Spleen (tissue), 11 donors: ENCODE measurements around the gene MACROD2. TPM values are rescaled to one million over a fixed set of nuclear protein-coding genes. Genes with fewer than 3 reads are reported as not detected.

ENCODE experiments used
- DNase-seq: peaks from one replicate; pipeline ENCODE4 v3.0.0-alpha.2; 2020
- H3K27ac ChIP-seq, 8 donors: fragments of 200-600 bp; sonication (generic) in 7 of 8; 1 replicate in 4 of 8; 2 replicates in 4 of 8; pipeline versions ENCODE4 v1.5.0 to v1.8.0; 2016 to 2021; ENCODE audit warnings: inconsistent platforms in 4 of 8, mild to moderate bottlenecking in 4 of 8, moderate library complexity in 1 of 8
- H3K27me3 ChIP-seq, 7 donors: fragments of 200-600 bp; sonication (generic) in 6 of 7; replicated peaks in 1 of 7; 1 replicate in 4 of 7; 2 replicates in 3 of 7; pipeline versions ENCODE4 v1.5.0 to v1.8.0; 2016 to 2021; ENCODE audit warnings: inconsistent platforms in 3 of 7, mild to moderate bottlenecking in 1 of 7
- H3K36me3 ChIP-seq, 6 donors: fragments of 200-600 bp; sonication (generic) in 5 of 6; 1 replicate in 4 of 6; 2 replicates in 2 of 6; pipeline versions ENCODE4 v1.5.0 to v1.8.0; 2016 to 2021; ENCODE audit warnings: inconsistent platforms in 2 of 6
- H3K4me1 ChIP-seq, 6 donors: fragments of 200-600 bp; sonication (generic) in 5 of 6; 1 replicate in 3 of 6; 2 replicates in 3 of 6; pipeline versions ENCODE4 v1.5.0 to v1.8.0; 2016 to 2021; ENCODE audit warnings: inconsistent platforms in 3 of 6
- H3K4me3 ChIP-seq, 8 donors: fragments of 200-600 bp; sonication (generic) in 7 of 8; 1 replicate in 4 of 8; 2 replicates in 4 of 8; pipeline versions ENCODE4 v1.5.0 to v1.8.0; 2016 to 2021; ENCODE audit warnings: inconsistent platforms in 4 of 8, mild to moderate bottlenecking in 4 of 8, moderate library complexity in 2 of 8
- H3K9me3 ChIP-seq, 8 donors: fragments of 200-600 bp; sonication (generic) in 7 of 8; 1 replicate in 4 of 8; 2 replicates in 4 of 8; pipeline versions ENCODE4 v1.5.0 to v1.8.0; 2016 to 2021; ENCODE audit warnings: inconsistent platforms in 4 of 8
- POLR2A ChIP-seq, 3 donors: fragments of 450-650 bp; IDR thresholded peaks; one replicate each; pipeline ENCODE4 v1.5.1; 2017; ENCODE audit warnings: antibody characterized with exemption in 3 of 3, mild to moderate bottlenecking in 1 of 3
- POLR2AphosphoS5 ChIP-seq, 3 donors: sonication (generic); formaldehyde crosslinking; IDR thresholded peaks; one replicate each; pipeline ENCODE4 v1.5.1; 2017; ENCODE audit warnings: antibody characterized with exemption in 3 of 3
- WGBS, 5 donors: extraction: QIAGEN DNeasy Blood & Tissue Kit in 3 of 5; methylation state at CpG; one replicate each; pipeline versions ENCODE4 v1.1.5 to v1.1.7; 2013 to 2018; 5-methylcytosine and 5-hydroxymethylcytosine counted together
- intact Hi-C: fragments of 100-400 bp; cut with DNase I; formaldehyde crosslinking; loops from one replicate; pipeline ENCODE4 v1.15.0; 2023; ENCODE audit warnings: low total_unique reads
- polyA plus RNA-seq, 3 donors: library from polyadenylated mRNA; stranded (reverse); fragments of 200-250 nt; gene quantifications; one replicate each; pipeline ENCODE4 v1.2.1, GENCODE V29; 2013
- total RNA-seq, 7 donors: library from RNA; depleted of rRNA in 3 of 7; stranded (reverse); fragments of >200 nt in 3 of 7; fragmentation: NEBNext Ultra II Directional in 4 of 7; extraction: Animal tissue kit (Norgen Biotek cat#: 25700) in 4 of 7; gene quantifications; one replicate each; pipeline versions ENCODE4 v1.1.0 to v1.2.1, GENCODE V29; 2016 to 2021
- TF ChIP-seq, protein P1 (sequence below), 11 experiments: fragments of 200-600 bp in 7 of 11; fragments of 450-650 bp in 4 of 11; sonication (generic) in 4 of 11; IDR thresholded peaks in 8 of 11; conservative IDR thresholded peaks in 3 of 11; 1 replicate in 7 of 11; 2 replicates in 4 of 11; pipeline versions ENCODE4 v1.4.0 to v1.8.0; 2016 to 2021; ENCODE audit warnings: antibody characterized with exemption in 11 of 11, inconsistent platforms in 4 of 11, mild to moderate bottlenecking in 1 of 11
- donor health status: healthy with polysubstance abuse.
- donor health status: DM: no; HTN: no; CAD: no; lungs with moderate emphysema.
- donor health status: DM: no; HTN: no; CAD: no.
- donor health status: Bipolar disorder and iron deficiency.
- donor health status: healthy.
- donor health status: DM: no; HTN: no; CAD: no.
- donor health status: DM: yes; HTN: yes; CAD: no.

The MACROD2 gene
- total and polyA plus RNA-seq, 10 donors = 1.5 to 4.7 (median 3.4) TPM

DNA sequence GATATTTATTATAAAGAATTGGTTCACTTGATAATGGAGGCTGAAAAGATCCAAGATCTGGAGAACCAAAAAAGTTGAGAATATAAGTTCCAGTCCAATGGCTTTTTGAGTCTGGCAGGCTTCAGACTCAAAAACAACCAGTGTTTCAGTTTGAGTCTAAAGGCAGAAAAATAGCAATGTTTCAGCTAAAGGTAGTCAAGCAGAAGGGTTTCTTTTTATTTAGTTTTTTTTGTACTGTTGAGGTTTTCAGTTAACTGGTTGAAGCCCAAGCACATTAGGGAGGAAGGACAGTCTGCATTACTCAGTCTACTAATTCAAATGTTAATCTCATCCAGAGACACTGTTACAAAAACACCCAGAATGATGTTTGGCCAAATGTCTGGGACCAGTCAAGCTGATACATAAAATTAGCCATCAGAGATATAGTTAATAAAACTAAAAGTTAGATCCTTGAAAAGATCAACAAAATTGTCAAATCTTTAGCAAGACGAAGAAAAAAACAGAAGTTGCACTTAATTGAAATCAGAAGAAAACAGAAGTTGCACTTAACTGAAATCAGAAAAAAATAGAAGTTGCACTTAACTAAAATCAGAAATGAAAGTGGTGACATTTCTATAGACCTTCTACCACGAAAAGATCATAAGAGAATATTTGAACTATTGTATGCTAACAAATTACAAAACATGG lies 1322.4 kb downstream of the MACROD2 start:
- intact Hi-C loops = no loop called here
- H3K4me1 ChIP-seq = peaks cover 0 to 28% (median 0%) of the 10 kb centered on the region in 6 donors
- DNase-seq = no peak
- 25 to 44% (median 33%) methylated on average over 2 of the region's 2 CpGs for WGBS, 5 donors
- H3K36me3 ChIP-seq = no peaks in the 10 kb centered on the region
- TF ChIP-seq, protein P1, sequence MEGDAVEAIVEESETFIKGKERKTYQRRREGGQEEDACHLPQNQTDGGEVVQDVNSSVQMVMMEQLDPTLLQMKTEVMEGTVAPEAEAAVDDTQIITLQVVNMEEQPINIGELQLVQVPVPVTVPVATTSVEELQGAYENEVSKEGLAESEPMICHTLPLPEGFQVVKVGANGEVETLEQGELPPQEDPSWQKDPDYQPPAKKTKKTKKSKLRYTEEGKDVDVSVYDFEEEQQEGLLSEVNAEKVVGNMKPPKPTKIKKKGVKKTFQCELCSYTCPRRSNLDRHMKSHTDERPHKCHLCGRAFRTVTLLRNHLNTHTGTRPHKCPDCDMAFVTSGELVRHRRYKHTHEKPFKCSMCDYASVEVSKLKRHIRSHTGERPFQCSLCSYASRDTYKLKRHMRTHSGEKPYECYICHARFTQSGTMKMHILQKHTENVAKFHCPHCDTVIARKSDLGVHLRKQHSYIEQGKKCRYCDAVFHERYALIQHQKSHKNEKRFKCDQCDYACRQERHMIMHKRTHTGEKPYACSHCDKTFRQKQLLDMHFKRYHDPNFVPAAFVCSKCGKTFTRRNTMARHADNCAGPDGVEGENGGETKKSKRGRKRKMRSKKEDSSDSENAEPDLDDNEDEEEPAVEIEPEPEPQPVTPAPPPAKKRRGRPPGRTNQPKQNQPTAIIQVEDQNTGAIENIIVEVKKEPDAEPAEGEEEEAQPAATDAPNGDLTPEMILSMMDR (IDR thresholded peaks at IDR 0.05 in 8 of 11, conservative IDR thresholded peaks at IDR 0.05 in 3 of 11) = no peak
- TF ChIP-seq POLR2A (IDR thresholded peaks at IDR 0.05) = no peak
- no peaks in the 10 kb centered on the region for H3K27me3 ChIP-seq
- peak overlapping the region in 6 of 8 donors; percentile 29 to 72 (median 50) for H3K27ac ChIP-seq
- peaks cover 0 to 11% (median 0%) of the 10 kb centered on the region in 8 donors for H3K9me3 ChIP-seq
- no peak overlapping the region for H3K4me3 ChIP-seq

- H3K4me1 ChIP-seq = peaks cover 0 to 28% (median 0%) of the 10 kb centered on the region in 6 donors
- intact Hi-C loops = no loop called here
- no peak for DNase-seq
- no peaks in the 10 kb centered on the region for H3K36me3 ChIP-seq
- H3K4me3 ChIP-seq = no peak overlapping the region
- peaks cover 0 to 11% (median 0%) of the 10 kb centered on the region in 8 donors for H3K9me3 ChIP-seq
- no peaks in the 10 kb centered on the region for H3K27me3 ChIP-seq
- H3K27ac ChIP-seq = peak overlapping the region in 5 of 8 donors; percentile 45 to 72 (median 51)
- TF ChIP-seq POLR2A (IDR thresholded peaks at IDR 0.05) = no peak
Measured at GRCh38 chr20:15318682-15319081, 1323.4 kb downstream of the MACROD2 start.

DNA sequence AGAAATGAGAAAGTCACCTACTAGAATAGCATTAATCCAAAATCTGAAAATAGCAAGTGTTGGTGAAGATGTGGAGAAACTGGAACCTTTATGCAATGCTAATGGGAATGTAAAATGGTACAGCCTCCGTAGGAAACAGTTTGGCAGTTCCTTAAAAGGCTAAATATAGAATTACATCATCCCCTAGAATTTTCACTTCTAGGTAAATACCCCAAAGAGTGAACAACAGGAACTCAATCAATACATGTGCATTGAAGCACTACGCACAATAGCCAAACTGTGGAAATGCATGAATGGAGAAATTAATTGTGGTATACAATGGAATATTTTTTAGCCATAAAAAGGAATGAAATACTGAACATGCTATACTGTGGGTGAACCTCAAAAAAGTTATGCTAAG lies 1324.1 kb downstream of the MACROD2 start:
- peak overlapping the region in 3 of 8 donors; percentile 45 to 72 (median 63) for H3K27ac ChIP-seq
- H3K36me3 ChIP-seq = no peaks in the 10 kb centered on the region
- no peak for DNase-seq
- H3K9me3 ChIP-seq = peaks cover 0 to 11% (median 0%) of the 10 kb centered on the region in 8 donors
- peaks cover 0 to 28% (median 0%) of the 10 kb centered on the region in 6 donors for H3K4me1 ChIP-seq
- no peaks in the 10 kb centered on the region for H3K27me3 ChIP-seq
- intact Hi-C loops = no loop called here
- TF ChIP-seq, protein P1 (IDR thresholded peaks at IDR 0.05 in 8 of 11, conservative IDR thresholded peaks at IDR 0.05 in 3 of 11) = no peak
- TF ChIP-seq POLR2AphosphoS5 (IDR thresholded peaks at IDR 0.05) = no peak
- TF ChIP-seq POLR2A (IDR thresholded peaks at IDR 0.05) = no peak
- WGBS, 5 donors = 51 to 69% (median 57%) methylated on average over 2 of the region's 2 CpGs
- H3K4me3 ChIP-seq = no peak overlapping the region

DNA sequence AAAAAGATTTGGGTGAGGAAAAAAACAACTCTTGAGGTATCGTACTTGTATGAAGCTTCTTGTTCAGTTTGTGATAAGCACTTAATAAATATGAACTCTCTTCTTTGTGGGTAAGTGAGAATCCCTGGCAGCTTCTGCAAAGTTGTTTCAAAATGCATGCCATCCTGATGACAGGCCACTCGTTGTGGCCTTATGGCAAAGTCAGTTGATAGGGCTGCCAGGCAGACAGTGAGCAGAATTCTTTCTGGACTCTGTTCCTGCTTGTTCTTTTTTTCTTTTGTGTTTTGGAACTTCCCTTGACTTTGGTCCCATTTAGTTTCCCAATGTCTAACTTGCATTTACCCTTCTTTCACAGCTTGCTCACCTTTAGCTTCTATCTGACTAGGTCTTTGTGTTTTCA lies 1325.6 kb downstream of the MACROD2 start:
- H3K4me3 ChIP-seq = no peak overlapping the region
- intact Hi-C loops = no loop called here
- no peak for DNase-seq
- TF ChIP-seq, protein P1 (IDR thresholded peaks at IDR 0.05 in 8 of 11, conservative IDR thresholded peaks at IDR 0.05 in 3 of 11) = no peak
- TF ChIP-seq POLR2A (IDR thresholded peaks at IDR 0.05) = no peak
- no peak for TF ChIP-seq POLR2AphosphoS5 (IDR thresholded peaks at IDR 0.05)
- no peaks in the 10 kb centered on the region for H3K27me3 ChIP-seq
- 57 to 85% (median 75%) methylated on average over 2 of the region's 2 CpGs for WGBS, 5 donors
- peaks cover 0 to 7% (median 0%) of the 10 kb centered on the region in 8 donors for H3K9me3 ChIP-seq
- H3K27ac ChIP-seq = no peak overlapping the region
- H3K36me3 ChIP-seq = no peaks in the 10 kb centered on the region
- H3K4me1 ChIP-seq = peaks cover 0 to 28% (median 0%) of the 10 kb centered on the region in 6 donors
